Trophoblast cell (in vitro differentiated cells and primary cell): Measurements from ENCODE around the gene CST1.
"Not testable (repeated sequence)": the region's sequence is repeated elsewhere in the genome, so short reads cannot be mapped to it uniquely, and the experiment has no call there.

Source experiments
- DNase-seq, 2 donors: peaks; one replicate each; pipeline ENCODE4 v3.0.0-alpha.2; 2016
- H2AFZ ChIP-seq: 2 replicates; pipeline ENCODE4 v1.6.1; 2013; ENCODE audit warnings: low read length, moderate library complexity, mild to moderate bottlenecking; ENCODE audit not compliant: insufficient read depth, poor library complexity
- H2AK5ac ChIP-seq: 2 replicates; pipeline ENCODE4 v1.6.1; 2013; ENCODE audit warnings: mild to moderate bottlenecking, low read length
- H2BK120ac ChIP-seq: 2 replicates; pipeline ENCODE4 v1.6.1; 2013; ENCODE audit warnings: low read length, mild to moderate bottlenecking, moderate library complexity; ENCODE audit not compliant: insufficient read depth, poor library complexity
- H2BK12ac ChIP-seq: 2 replicates; pipeline ENCODE4 v1.6.1; 2013; ENCODE audit warnings: mild to moderate bottlenecking, low read length, moderate library complexity
- H2BK5ac ChIP-seq: 2 replicates; pipeline ENCODE4 v1.6.1; 2013; ENCODE audit warnings: low read length, low read depth, moderate library complexity, mild to moderate bottlenecking; ENCODE audit not compliant: poor library complexity
- H3K14ac ChIP-seq: 2 replicates; pipeline ENCODE4 v1.6.1; 2013; ENCODE audit warnings: mild to moderate bottlenecking, low read length
- H3K18ac ChIP-seq: 2 replicates; pipeline ENCODE4 v1.6.1; 2013; ENCODE audit warnings: mild to moderate bottlenecking, low read length
- H3K23ac ChIP-seq: 2 replicates; pipeline ENCODE4 v1.6.1; 2013; ENCODE audit warnings: low read length
- H3K27ac ChIP-seq: 2 replicates; pipeline ENCODE4 v1.5.1; 2013; ENCODE audit warnings: low read depth, mild to moderate bottlenecking, inconsistent platforms, low read length, moderate library complexity
- H3K27me3 ChIP-seq: 2 replicates; pipeline ENCODE4 v1.6.1; 2013; ENCODE audit warnings: inconsistent platforms, mild to moderate bottlenecking, low read length, moderate library complexity; ENCODE audit not compliant: insufficient read depth
- H3K36me3 ChIP-seq, 2 experiments: 1 replicate in 1 of 2; 2 replicates in 1 of 2; pipeline ENCODE4 v1.6.1; 2013; ENCODE audit warnings: low read length in 2 of 2, mild to moderate bottlenecking in 2 of 2, moderate library complexity in 1 of 2; ENCODE audit not compliant: insufficient read depth in 2 of 2, control insufficient read depth in 1 of 2
- H3K4ac ChIP-seq: 2 replicates; pipeline ENCODE4 v1.6.1; 2013; ENCODE audit warnings: low read depth, mild to moderate bottlenecking, low read length, moderate library complexity
- H3K4me1 ChIP-seq, 2 experiments: 1 replicate in 1 of 2; 2 replicates in 1 of 2; pipeline ENCODE4 v1.6.1; 2013; ENCODE audit warnings: low read length in 2 of 2, mild to moderate bottlenecking in 2 of 2, moderate library complexity in 1 of 2; ENCODE audit not compliant: insufficient read depth in 2 of 2, control insufficient read depth in 1 of 2
- H3K4me2 ChIP-seq: 2 replicates; pipeline ENCODE4 v1.6.1; 2013; ENCODE audit warnings: inconsistent platforms, mild to moderate bottlenecking, low read length, moderate library complexity
- H3K4me3 ChIP-seq: 2 replicates; pipeline ENCODE4 v1.5.1; 2013; ENCODE audit warnings: mild to moderate bottlenecking, low read depth, low read length, inconsistent platforms
- H3K79me1 ChIP-seq: one replicate; pipeline ENCODE4 v1.6.1; 2013; ENCODE audit warnings: low read length
- H3K79me2 ChIP-seq: 2 replicates; pipeline ENCODE4 v1.6.1; 2013; ENCODE audit warnings: low read length, mild to moderate bottlenecking; ENCODE audit not compliant: control insufficient read depth, insufficient read depth, poor library complexity
- H3K9ac ChIP-seq: 2 replicates; pipeline ENCODE4 v1.6.1; 2013; ENCODE audit warnings: mild to moderate bottlenecking, low read length
- H3K9me3 ChIP-seq: 2 replicates; pipeline ENCODE4 v1.6.1; 2013; ENCODE audit warnings: low read depth, mild to moderate bottlenecking, control low read depth, inconsistent platforms, low read length; ENCODE audit not compliant: insufficient read depth
- H4K12ac ChIP-seq: 2 replicates; pipeline ENCODE4 v1.6.1; 2013; ENCODE audit warnings: low read depth, mild to moderate bottlenecking, low read length, moderate library complexity
- H4K8ac ChIP-seq: 2 replicates; pipeline ENCODE4 v1.6.1; 2013; ENCODE audit warnings: low read depth, mild to moderate bottlenecking, low read length, moderate library complexity
- H4K91ac ChIP-seq: one replicate; pipeline ENCODE4 v1.6.1; 2013; ENCODE audit warnings: low read depth, mild to moderate bottlenecking, low read length, moderate library complexity
- WGBS: extraction: QIAGEN DNeasy Blood & Tissue Kit; methylation state at CpG from one replicate; pipeline ENCODE4 v1.1.7; 2013; ENCODE audit warnings: missing lambda C conversion rate; ENCODE audit not compliant: insufficient read length, insufficient coverage; ENCODE audit errors: extremely low coverage; 5-methylcytosine and 5-hydroxymethylcytosine counted together

Gene CST1

DNA sequence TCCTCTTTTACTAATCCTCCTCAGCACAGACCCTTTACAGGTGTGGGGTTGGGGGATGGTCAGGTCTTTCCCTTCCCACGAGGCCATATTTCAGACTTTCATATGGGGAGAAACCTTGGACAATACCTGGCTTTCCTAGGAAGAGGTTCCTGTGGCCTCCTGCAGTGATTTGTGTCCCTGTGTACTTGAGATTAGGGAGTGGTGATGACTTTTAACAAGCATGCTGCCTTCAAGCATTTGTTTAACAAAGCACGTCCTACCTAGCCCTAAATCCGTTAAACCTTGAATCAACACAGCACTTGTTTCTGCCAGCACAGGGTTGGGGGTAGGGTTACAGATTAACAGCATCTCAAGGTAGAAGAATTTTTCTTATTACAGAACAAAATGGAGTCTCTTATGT lies 6.1 kb upstream of the CST1 start:
- H3K4me3 ChIP-seq, H3K79me1 ChIP-seq, H2BK12ac ChIP-seq, H2AFZ ChIP-seq, H4K8ac ChIP-seq, DNase-seq, H2BK5ac ChIP-seq, H2AK5ac ChIP-seq, H4K91ac ChIP-seq, H3K9me3 ChIP-seq, H3K18ac ChIP-seq, H3K14ac ChIP-seq, H3K4me2 ChIP-seq, H3K4me1 ChIP-seq, H3K9ac ChIP-seq, H3K23ac ChIP-seq, H3K27me3 ChIP-seq, H3K4ac ChIP-seq, H2BK120ac ChIP-seq, H3K36me3 ChIP-seq, H3K27ac ChIP-seq, H3K79me2 ChIP-seq, H4K12ac ChIP-seq: not testable (repeated sequence)
- WGBS: no CpG with 5 or more reads among the region's 3 CpGs

DNA sequence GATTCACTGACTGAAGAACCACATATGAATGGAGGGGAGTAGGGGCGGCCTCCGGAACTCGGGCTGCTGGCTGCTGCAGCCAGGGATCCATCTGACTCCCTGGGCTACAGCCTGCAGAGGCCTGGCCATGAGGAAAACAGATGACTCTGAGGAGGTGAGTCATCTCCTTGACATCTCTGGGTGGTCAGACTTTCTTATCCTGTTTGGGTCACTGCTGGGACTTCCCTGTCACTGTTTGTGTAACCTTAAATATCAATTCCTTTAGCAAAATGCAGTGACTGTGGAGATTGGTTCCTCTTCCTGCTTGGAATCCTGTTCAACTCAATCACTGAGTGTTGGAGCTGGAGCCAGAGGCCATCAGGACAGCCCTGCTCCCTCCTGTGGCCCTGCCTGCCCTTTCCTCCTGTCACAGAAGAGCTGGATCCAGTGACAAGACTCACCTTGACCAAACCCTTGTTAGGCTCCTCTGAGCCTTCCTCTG lies 4.4 kb upstream of the CST1 start:
- H4K8ac ChIP-seq, H3K27ac ChIP-seq: not testable (repeated sequence)
- no CpG with 5 or more reads among the region's 3 CpGs for WGBS

GRCh38 chr20:23754731-23755130 lies 4.0 kb upstream of the CST1 start:
- Histone ChIP-seq H2BK120ac (no peak overlapping the region), H3K79me1 (no peaks in the 10 kb centered on the region), H4K12ac (no peak overlapping the region), H2BK5ac (no peak overlapping the region), H2AFZ (no peak overlapping the region), H3K4me1 (peaks cover 0 to 5% of the 10 kb centered on the region in 2 experiments), H3K4ac (no peak overlapping the region), H3K4me3 (no peak overlapping the region), H3K14ac (no peak overlapping the region), H2AK5ac (no peak overlapping the region), H3K23ac (no peak overlapping the region), H3K27ac (no peak overlapping the region), H3K36me3 (no peaks in the 10 kb centered on the region), H4K91ac (no peak overlapping the region), H3K9ac (no peak overlapping the region), H3K79me2 (no peaks in the 10 kb centered on the region), H3K9me3 (no peaks in the 10 kb centered on the region), H4K8ac (no peak overlapping the region), H3K27me3 (no peaks in the 10 kb centered on the region), H3K4me2 (no peak overlapping the region), H2BK12ac (no peak overlapping the region), H3K18ac (no peak overlapping the region)
- WGBS: no CpG with 5 or more reads among the region's 4 CpGs
- no peak for DNase-seq

More for the DNA sequence above, 4.4 kb upstream of the CST1 start:
- not testable (repeated sequence) for H3K36me3 ChIP-seq, H3K9ac ChIP-seq, H3K9me3 ChIP-seq, H3K4ac ChIP-seq, H2AK5ac ChIP-seq, H2BK5ac ChIP-seq, H2BK120ac ChIP-seq, H2AFZ ChIP-seq, H3K23ac ChIP-seq, H3K4me3 ChIP-seq, H4K12ac ChIP-seq, DNase-seq, H3K79me1 ChIP-seq, H3K79me2 ChIP-seq, H3K18ac ChIP-seq, H3K27me3 ChIP-seq, H3K4me2 ChIP-seq, H2BK12ac ChIP-seq, H4K91ac ChIP-seq, H3K4me1 ChIP-seq, H3K14ac ChIP-seq

DNA sequence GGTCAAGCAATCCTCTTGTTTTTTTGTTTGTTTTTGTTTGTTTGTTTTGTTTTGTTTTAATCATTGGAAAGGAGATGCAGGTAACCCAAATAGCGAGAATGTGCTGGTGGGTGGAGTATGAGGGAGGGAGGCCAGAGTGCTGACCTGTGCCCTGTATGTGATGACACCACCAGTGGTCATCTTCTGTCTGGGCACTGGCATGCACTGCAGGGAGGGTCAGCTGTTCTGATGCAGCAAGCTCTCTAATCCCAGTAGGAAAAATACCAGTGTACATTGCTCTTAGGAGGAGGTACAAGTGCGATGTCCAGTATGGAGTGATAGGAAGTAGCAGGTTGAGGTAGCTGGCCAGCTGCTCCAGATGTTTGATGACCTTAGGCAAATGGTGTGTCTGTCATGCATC lies 2.9 kb upstream of the CST1 start:
- Histone ChIP-seq H4K12ac (no peak overlapping the region), H2AFZ (no peak overlapping the region), H3K14ac (no peak overlapping the region), H3K79me1 (no peaks in the 10 kb centered on the region), H3K18ac (no peak overlapping the region), H3K23ac (no peak overlapping the region), H3K4me3 (no peak overlapping the region), H3K9ac (no peak overlapping the region), H2BK120ac (no peak overlapping the region), H3K9me3 (no peaks in the 10 kb centered on the region), H2BK12ac (no peak overlapping the region), H3K4me1 (peaks cover 0 to 5% of the 10 kb centered on the region in 2 experiments), H3K4me2 (no peak overlapping the region), H4K91ac (no peak overlapping the region), H2BK5ac (no peak overlapping the region), H3K27ac (no peak overlapping the region), H3K79me2 (no peaks in the 10 kb centered on the region), H2AK5ac (no peak overlapping the region), H3K36me3 (no peaks in the 10 kb centered on the region), H3K27me3 (no peaks in the 10 kb centered on the region), H3K4ac (no peak overlapping the region), H4K8ac (no peak overlapping the region)
- DNase-seq: no peak
- WGBS: no CpG with 5 or more reads among the region's 2 CpGs
